NCI-H226 (cell line): ENCODE measurements around the gene AMHR2.
"Not testable (repeated sequence)": the region's sequence is repeated elsewhere in the genome, so short reads cannot be mapped to it uniquely, and the experiment has no call there.

ENCODE experiments used
- DNase-seq: peaks from one replicate; pipeline ENCODE4 v3.0.0-alpha.2; 2015

Gene AMHR2

GRCh38 chr12:53423597-53423996 is at the start of gene AMHR2:
Gene AMHR2 (plus strand): TSS chr12:53423855. CDS start chr12:53423935, 80 bp downstream.
- DNase-seq = no peak

DNA sequence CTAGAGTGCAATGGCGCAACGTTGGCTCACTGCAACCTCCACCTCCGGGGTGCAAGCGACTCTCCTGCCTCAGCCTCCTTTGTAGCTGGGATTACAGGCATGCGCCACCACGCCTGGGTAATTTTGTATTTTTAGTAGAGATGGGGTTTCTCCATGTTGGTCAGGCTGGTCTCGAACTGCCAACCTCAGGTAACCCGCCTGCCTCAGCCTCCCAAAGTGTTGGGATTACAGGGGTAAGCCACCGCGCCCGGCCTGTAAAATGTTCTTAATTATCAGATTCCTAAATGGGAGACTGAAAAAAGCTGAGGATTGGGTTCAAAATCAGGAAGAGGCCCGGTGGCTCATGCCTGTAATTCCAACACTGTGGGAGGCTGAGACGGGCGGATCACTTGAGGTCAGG is 49.4 kb upstream of the AMHR2 start:
- DNase-seq = not testable (repeated sequence)

GRCh38 chr12:53376747-53377146 is 46.9 kb upstream of the AMHR2 start:
- no peak for DNase-seq

DNA sequence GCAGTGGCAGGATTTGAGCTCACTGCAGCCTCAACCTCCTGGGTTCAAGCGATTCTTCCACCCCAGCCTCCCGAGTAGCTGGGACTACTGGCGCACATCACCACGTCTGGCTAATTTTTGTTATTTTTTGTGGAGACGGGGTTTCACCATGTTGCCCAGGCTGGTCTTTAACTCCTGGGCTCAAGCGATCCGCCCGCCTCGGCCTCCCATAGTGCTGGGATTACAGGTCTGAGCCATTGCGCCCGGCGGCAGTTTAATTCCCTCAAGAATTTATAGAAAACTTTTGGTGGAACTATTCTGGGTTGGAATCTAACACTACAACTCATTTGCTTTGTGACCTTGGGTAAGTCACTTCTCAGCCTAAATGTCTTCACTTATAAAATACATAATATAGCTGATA is 45.4 kb upstream of the AMHR2 start:
- no peak for DNase-seq

DNA sequence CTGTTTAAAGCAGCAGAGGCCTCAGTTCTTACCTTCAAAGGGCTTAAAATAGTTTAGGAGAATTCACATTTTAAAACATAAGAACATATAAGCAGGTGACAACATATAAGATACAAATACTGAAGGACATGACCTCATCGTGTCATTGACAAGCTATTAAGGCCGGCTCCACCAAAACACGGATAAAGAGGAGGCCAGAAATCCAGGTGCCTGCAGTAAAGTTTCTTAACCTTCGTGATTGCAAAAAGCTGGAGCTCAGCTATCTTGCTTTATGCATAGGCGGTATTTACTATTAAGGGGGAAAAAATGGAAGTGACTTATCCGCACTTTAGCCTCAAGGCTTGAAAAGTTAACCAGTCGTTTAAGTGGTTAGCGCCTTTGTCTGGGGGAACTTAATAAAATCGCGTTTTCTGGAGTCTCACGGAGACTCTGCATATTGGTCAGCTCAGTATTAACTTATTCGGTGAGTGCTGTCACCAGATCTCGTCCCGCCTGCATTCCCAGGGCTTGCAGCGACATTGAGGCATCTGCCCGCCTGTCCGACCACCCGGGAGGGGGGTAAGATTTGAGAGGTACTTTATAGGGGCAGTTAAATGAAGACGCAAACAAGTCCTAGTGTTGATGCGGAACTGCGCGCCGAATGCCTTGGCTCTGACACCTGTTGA is 44.8 kb upstream of the AMHR2 start:
- no peak for DNase-seq

GRCh38 chr12:53379389-53380103 is 44.1 kb upstream of the AMHR2 start:
- DNase-seq = peak; percentile 100

- peak; percentile 90 for DNase-seq
Observed at GRCh38 chr12:53380104-53380793, 43.4 kb upstream of the AMHR2 start, which contains the start of gene SP1. Gene SP1 (plus strand): TSS chr12:53380176. CDS start chr12:53380292, 116 bp downstream.

- peak; percentile 31 for DNase-seq
Observed at GRCh38 chr12:53380794-53381730, 42.6 kb upstream of the AMHR2 start.

DNA sequence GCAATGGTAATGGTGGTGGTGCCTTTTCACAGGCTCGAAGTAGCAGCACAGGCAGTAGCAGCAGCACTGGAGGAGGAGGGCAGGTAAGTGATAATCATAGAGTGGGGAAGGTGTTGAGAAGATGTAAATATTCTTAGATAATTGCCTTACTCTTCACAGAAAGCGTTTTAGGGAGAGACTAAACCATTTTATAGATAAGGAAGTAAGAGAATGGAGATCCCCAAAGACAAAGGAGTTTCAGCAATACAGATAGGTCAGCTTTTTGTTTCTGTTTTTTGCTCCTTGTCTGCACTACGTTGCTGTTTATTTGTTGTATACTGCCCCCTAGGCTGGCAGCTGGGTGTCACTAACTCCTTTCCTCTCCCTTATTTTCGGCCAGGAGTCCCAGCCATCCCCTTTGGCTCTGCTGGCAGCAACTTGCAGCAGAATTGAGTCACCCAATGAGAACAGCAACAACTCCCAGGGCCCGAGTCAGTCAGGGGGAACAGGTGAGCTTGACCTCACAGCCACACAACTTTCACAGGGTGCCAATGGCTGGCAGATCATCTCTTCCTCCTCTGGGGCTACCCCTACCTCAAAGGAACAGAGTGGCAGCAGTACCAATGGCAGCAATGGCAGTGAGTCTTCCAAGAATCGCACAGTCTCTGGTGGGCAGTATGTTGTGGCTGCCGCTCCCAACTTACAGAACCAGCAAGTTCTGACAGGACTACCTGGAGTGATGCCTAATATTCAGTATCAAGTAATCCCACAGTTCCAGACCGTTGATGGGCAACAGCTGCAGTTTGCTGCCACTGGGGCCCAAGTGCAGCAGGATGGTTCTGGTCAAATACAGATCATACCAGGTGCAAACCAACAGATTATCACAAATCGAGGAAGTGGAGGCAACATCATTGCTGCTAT is 41.7 kb upstream of the AMHR2 start:
- peak; percentile 65 for DNase-seq

GRCh38 chr12:53383258-53383657 is 40.4 kb upstream of the AMHR2 start:
- DNase-seq = no peak

DNA sequence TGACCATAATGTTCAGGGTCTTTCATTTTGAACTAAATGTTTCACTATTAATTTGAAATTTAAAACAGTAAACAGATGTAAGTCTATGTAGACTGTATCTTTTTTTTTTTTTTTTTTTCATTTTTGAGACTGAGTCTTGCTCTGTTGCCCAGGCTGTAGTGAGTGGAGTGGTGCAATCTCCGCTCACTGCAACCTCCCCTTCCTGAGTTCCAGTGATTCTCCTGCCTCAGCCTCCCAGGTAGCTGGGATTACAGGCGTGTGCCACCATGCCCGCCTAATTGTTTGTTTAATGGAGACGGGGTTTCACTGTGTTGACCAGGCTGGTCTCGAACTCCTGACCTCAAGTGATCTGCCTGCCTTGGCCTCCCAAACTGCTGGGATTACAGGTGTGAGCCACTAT is 37.3 kb upstream of the AMHR2 start:
- not testable (repeated sequence) for DNase-seq

DNA sequence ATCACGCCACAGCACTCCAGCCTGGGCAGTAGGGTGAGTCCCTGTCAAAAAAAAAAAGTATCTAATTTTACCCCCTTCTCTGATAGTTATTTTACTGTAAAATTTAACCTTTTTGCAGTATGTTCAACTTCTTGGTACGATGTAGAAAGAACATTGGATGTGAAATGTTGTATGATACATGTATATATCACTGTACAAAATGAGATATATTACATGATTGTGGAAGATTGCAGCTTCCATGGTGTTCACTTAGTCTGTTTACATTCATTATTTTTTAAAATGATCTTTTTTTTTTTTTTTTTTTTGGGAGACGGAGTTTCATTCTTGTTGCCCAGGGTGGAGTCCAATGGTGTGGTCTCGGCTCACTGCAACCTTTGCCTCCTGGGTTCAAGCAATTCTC is 34.7 kb upstream of the AMHR2 start:
- no peak for DNase-seq

GRCh38 chr12:53389702-53390101 is 34.0 kb upstream of the AMHR2 start:
- DNase-seq = no peak

- no peak for DNase-seq
Observed at GRCh38 chr12:53391724-53392123, 31.9 kb upstream of the AMHR2 start.

DNA sequence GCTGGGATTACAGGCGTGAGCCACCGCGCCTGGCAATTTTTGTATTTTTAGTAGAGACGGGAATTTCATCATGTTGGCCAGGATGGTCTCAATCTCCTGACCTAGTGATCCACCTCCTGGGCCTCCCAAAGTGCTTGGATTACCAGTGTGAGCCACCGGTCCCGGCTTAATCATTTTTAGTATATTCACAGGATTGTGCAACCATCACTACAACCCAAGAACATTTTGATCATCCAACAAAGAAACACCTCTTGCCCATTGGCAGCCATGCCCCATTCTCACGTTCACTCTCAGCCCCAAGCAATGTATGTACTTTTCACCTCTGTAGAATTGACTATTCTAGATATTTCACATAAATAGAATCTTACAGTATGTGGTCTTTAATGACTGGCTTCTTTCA is 23.8 kb upstream of the AMHR2 start:
- DNase-seq = no peak

- not testable (repeated sequence) for DNase-seq
Observed at GRCh38 chr12:53402351-53402750, 21.3 kb upstream of the AMHR2 start.

DNA sequence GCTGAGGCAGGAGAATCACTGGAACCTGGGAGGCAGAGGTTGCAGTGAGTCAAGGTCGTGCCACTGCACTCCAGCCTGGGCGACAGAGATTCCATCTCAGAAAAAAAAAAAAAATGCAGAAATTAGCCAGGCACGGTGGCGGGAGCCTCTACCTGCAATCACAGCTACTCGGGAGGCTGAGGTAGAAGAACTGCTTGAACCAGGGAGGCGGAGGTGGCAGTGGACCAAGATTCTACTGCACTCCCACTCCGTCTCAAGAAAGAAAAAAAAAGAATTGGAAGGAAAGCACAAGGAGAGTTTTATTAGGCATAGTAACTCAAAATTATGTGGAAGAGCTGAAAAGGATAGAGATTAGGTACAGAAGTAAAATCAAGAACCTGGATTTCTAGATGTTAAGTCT is 20.8 kb upstream of the AMHR2 start:
- no peak for DNase-seq

GRCh38 chr12:53410951-53411350 is 12.7 kb upstream of the AMHR2 start:
- DNase-seq = no peak

DNA sequence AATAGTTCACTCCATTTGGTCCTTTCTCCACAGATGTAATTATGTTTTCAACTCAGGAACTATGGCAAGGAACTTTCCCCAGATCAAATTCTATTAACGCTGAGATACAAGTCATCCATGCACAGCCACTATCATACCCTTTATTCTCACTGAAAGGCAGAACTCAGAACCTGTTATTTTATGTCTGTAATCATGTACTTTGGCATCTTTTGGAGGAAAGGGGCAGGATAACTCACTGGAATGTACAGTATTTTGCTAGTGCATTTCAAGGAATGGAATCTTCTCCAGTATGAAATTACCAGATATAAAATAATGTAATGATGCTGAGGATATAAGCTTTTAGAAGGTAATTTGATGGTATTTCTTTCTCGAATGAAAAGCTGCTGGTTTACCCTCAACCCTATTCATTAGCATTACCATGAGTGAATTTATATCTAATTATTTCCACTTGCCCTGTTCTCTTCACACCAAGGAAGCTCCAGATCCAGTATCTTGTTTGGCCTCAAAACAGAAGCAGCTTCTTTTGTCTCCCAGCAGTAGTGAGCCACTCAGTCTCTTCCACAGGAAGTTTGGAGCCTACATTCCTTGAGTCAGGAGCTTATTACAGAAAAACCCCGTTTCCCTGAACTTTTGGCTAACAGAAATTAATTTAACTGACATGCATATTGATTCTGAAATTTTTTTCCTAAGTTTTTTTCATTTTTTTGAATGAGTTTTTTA is 10.0 kb upstream of the AMHR2 start:
- DNase-seq = no peak

DNA sequence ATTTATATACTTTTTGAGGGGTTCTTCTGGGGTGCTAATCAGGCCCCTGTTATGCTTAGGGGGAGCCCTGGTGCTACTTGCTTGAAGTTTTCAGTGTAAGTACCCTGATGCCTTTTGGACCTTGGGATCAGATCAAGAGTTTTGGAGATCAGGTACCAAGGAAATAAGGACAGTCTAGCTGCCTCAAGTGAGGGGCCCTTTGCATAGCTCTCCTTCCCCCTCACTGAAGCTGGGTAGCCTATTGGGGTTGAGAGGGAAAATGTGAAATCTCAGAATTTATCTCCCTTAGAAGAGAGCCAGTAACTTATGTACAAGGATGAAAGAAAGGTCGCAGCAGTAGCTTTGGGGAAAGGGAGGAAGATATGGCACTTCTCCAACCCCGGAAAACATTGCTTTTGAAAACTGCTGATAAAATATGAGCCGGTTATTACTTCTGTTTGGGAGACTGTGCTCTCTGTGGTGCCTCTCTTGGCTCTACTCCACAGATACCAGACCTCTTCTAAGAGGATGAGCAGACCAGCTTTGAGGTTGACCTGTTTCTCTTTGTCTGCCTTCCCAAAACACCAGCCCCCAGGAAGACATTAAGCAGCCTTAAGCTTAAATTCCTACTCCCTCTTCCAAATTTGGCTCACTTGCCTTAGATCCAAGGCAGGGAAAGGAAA is 8.8 kb upstream of the AMHR2 start:
- no peak for DNase-seq
